KMS-11 (cell line): ENCODE results near the gene SETD1A.

ENCODE experiments used
- H2AFZ ChIP-seq: fragments of 200-600 bp; sonication (generic); 2 replicates; pipeline ENCODE4 v1.6.1; 2016; ENCODE audit warnings: antibody characterized with exemption, mixed run types, low read depth
- H3K27ac ChIP-seq: fragments of 200-600 bp; sonication (generic); 2 replicates; pipeline ENCODE4 v1.6.1; 2016; ENCODE audit warnings: mild to moderate bottlenecking, mixed run types
- H3K27me3 ChIP-seq: fragments of 200-600 bp; sonication (generic); 2 replicates; pipeline ENCODE4 v1.6.1; 2017; ENCODE audit warnings: mild to moderate bottlenecking, low read depth, mixed run types, moderate library complexity; ENCODE audit not compliant: insufficient read depth
- H3K36me3 ChIP-seq: fragments of 200-600 bp; sonication (generic); 2 replicates; pipeline ENCODE4 v1.6.1; 2017; ENCODE audit warnings: mild to moderate bottlenecking, mixed run types; ENCODE audit not compliant: insufficient read depth
- H3K4me1 ChIP-seq: fragments of 200-600 bp; sonication (generic); 2 replicates; pipeline ENCODE4 v1.6.1; 2016; ENCODE audit warnings: mild to moderate bottlenecking, low read depth, mixed run types; ENCODE audit not compliant: poor library complexity, severe bottlenecking
- H3K4me2 ChIP-seq: fragments of 200-600 bp; sonication (generic); 2 replicates; pipeline ENCODE4 v1.7.0; 2016; ENCODE audit warnings: mild to moderate bottlenecking, mixed run types
- H3K4me3 ChIP-seq: fragments of 200-600 bp; sonication (generic); IDR thresholded peaks from 2 replicates; pipeline ENCODE4 v1.6.1; 2017; ENCODE audit warnings: low read depth, low read length, mixed read lengths; ENCODE audit not compliant: insufficient read depth
- H3K79me2 ChIP-seq: fragments of 200-600 bp; sonication (generic); 2 replicates; pipeline ENCODE4 v1.6.1; 2016; ENCODE audit warnings: low read depth, mixed run types; ENCODE audit not compliant: insufficient read depth
- H3K9ac ChIP-seq: fragments of 200-600 bp; sonication (generic); 2 replicates; pipeline ENCODE4 v1.6.1; 2016; ENCODE audit warnings: mild to moderate bottlenecking, mixed run types
- H4K20me1 ChIP-seq: fragments of 200-600 bp; sonication (generic); 2 replicates; pipeline ENCODE4 v1.6.1; 2016; ENCODE audit warnings: mild to moderate bottlenecking, mixed run types; ENCODE audit not compliant: insufficient read depth
- CTCF ChIP-seq: fragments of 200-600 bp; sonication (generic); conservative IDR thresholded peaks from 2 replicates; pipeline ENCODE4 v1.6.1; 2017; ENCODE audit warnings: low read depth, mild to moderate bottlenecking, antibody characterized with exemption, low read length, moderate library complexity, mixed read lengths

The SETD1A gene

GRCh38 chr16:30985401-30986128, 28.0 kb downstream of the SETD1A start:
- H3K36me3 ChIP-seq, result no peaks in the 10 kb centered on the region

DNA sequence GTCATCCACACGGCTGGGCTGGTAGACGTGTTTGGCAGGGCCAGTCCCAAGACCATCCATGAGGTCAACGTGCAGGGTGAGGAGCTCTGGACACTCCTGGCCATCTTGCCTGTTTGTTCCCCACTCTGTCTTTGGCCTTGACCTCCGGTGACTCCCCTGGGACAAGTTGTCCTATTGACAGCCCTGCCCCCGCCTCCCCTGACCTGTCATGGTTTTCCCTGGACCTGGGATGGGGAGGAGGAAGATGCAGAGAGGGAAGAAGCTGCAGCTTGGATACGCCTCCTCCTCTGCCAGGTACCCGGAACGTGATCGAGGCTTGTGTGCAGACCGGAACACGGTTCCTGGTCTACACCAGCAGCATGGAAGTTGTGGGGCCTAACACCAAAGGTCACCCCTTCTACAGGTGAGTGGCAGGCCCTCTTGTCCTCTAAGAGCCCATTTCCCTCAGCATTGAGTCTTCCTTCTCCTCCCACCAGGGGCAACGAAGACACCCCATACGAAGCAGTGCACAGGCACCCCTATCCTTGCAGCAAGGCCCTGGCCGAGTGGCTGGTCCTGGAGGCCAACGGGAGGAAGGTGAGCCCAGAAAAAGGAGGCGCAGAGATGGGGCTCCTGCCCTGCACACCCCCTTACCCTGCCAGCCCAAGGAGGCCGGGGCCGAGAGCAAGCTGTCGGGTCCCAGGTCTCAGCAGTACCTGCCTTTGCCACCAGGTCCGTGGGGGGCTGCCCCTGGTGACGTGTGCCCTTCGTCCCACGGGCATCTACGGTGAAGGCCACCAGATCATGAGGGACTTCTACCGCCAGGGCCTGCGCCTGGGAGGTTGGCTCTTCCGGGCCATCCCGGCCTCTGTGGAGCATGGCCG, 28.8 kb downstream of the SETD1A start:
- H3K36me3 ChIP-seq, result no peaks in the 10 kb centered on the region
- H3K27me3 ChIP-seq, result no peaks in the 10 kb centered on the region
- H3K4me2 ChIP-seq, result no peak overlapping the region
- no peak overlapping the region for H3K9ac ChIP-seq
- H4K20me1 ChIP-seq, result no peaks in the 10 kb centered on the region
- TF ChIP-seq CTCF, result no peak
- H3K27ac ChIP-seq, result no peak overlapping the region
- H3K79me2 ChIP-seq, result no peaks in the 10 kb centered on the region
- H2AFZ ChIP-seq, result no peak overlapping the region
- H3K4me3 ChIP-seq, result no peak overlapping the region
- H3K4me1 ChIP-seq, result no peaks in the 10 kb centered on the region

More at GRCh38 chr16:30985401-30986128, 28.0 kb downstream of the SETD1A start:
- H2AFZ ChIP-seq, result no peak overlapping the region
- TF ChIP-seq CTCF, result no peak
- no peaks in the 10 kb centered on the region for H3K4me1 ChIP-seq
- H3K4me2 ChIP-seq, result no peak overlapping the region
- H3K27me3 ChIP-seq, result no peaks in the 10 kb centered on the region
- H3K79me2 ChIP-seq, result no peaks in the 10 kb centered on the region
- no peak overlapping the region for H3K4me3 ChIP-seq
- no peaks in the 10 kb centered on the region for H4K20me1 ChIP-seq
- H3K9ac ChIP-seq, result no peak overlapping the region
- H3K27ac ChIP-seq, result no peak overlapping the region

- no peak for TF ChIP-seq CTCF
- H3K27ac ChIP-seq, result no peak overlapping the region
- no peak overlapping the region for H3K9ac ChIP-seq
- no peaks in the 10 kb centered on the region for H3K27me3 ChIP-seq
- no peaks in the 10 kb centered on the region for H4K20me1 ChIP-seq
- H3K36me3 ChIP-seq, result no peaks in the 10 kb centered on the region
- no peak overlapping the region for H3K4me2 ChIP-seq
- H3K4me3 ChIP-seq, result no peak overlapping the region
- no peak overlapping the region for H2AFZ ChIP-seq
- no peaks in the 10 kb centered on the region for H3K79me2 ChIP-seq
- H3K4me1 ChIP-seq, result no peaks in the 10 kb centered on the region
Measured at GRCh38 chr16:30987581-30988190, 30.1 kb downstream of the SETD1A start.

DNA sequence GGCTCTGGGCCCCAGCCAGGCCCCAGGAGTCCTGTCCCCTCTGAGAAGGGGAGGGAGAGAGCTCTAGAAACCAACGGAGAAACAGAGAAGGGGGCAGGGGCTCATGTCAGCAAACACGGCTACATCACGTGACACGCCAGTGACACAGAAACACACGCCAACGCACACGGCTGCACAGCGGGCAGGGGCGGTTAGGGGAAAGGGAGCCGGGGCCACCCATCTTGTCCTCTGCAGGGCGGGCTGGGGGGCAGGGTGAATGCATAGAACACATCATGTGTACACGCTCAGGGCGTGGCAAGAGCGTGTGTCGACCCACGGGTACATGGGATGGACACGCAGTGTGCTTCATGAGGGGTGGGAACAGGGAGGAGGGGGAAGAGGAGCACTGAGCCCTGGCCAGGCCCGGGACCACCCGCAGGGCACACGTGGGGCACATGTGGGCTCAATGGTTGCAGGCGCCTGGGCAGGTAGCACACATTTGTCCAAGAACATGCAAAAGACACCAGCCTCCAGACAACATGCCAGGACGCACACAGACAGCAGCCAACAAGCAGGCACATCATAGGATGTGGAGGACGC, 32.0 kb downstream of the SETD1A start:
- no peaks in the 10 kb centered on the region for H4K20me1 ChIP-seq
- no peak overlapping the region for H2AFZ ChIP-seq
- no peaks in the 10 kb centered on the region for H3K27me3 ChIP-seq
- H3K4me3 ChIP-seq, result no peak overlapping the region
- H3K9ac ChIP-seq, result no peak overlapping the region
- H3K4me1 ChIP-seq, result no peaks in the 10 kb centered on the region
- TF ChIP-seq CTCF, result no peak
- no peak overlapping the region for H3K4me2 ChIP-seq
- H3K79me2 ChIP-seq, result no peaks in the 10 kb centered on the region
- H3K36me3 ChIP-seq, result no peaks in the 10 kb centered on the region
- no peak overlapping the region for H3K27ac ChIP-seq
